A673 (cell line): ENCODE results near the gene SRMS.

Experiments used
- CTCF ChIP-seq: fragments of 300-800, 200-600 bp; sonication (generic); conservative IDR thresholded peaks from 2 replicates; pipeline ENCODE4 v1.5.1; 2017; ENCODE audit warnings: low read depth, mild to moderate bottlenecking, antibody characterized with exemption, low read length, moderate library complexity, mixed read lengths
- EZH2 ChIP-seq: fragments of 200-600 bp; sonication (generic); IDR thresholded peaks from 2 replicates; pipeline ENCODE4 v1.6.1; 2017; ENCODE audit warnings: borderline replicate concordance, low read depth, mild to moderate bottlenecking, mixed read lengths, antibody characterized with exemption, low read length; ENCODE audit not compliant: poor library complexity, severe bottlenecking

GRCh38 chr20:63579017-63579694, 31.6 kb upstream of the SRMS start:
- no peak for TF ChIP-seq EZH2
- no peak for TF ChIP-seq CTCF
